K562 (cell line): Measurements from ENCODE around the gene GLRX5. TPM values are rescaled to one million over a fixed set of nuclear protein-coding genes. Genes with fewer than 3 reads are reported as not detected.

ENCODE experiments used
- ATAC-seq: fragments of 200-7000 bp; cut with Tn5 transposase; 3 replicates; pipeline ENCODE4 v1.9.1; 2020; ENCODE audit warnings: moderate library complexity
- BruUV-seq: library from RNA; stranded (reverse); fragments of 400-500 nt; replicated peaks from 2 replicates; lab custom pipeline; 2021; lab: Mats Ljungman, UMichigan
- CTCF ChIA-PET: fragments of 300-600 bp; formaldehyde crosslinking; extraction: SDS; loops from one replicate; lab custom pipeline; 2021; ENCODE audit warnings: low intra/inter-chr PET ratio; lab: Yijun Ruan, JAX
- POLR2A ChIA-PET: fragments of 300-600, 350-650 bp; sonication (Branson Sonifier 250); formaldehyde crosslinking; extraction: SDS; loops from one replicate; lab custom pipeline; 2021; ENCODE audit warnings: antibody characterized with exemption, inconsistent platforms; lab: Yijun Ruan, JAX
- DNase-seq, 4 experiments: peaks; one replicate each; pipeline versions ENCODE4 v3.0.0 to v3.0.0-alpha.2; 2011 to 2018; ENCODE audit warnings: low spot score in 3 of 4, mixed read lengths in 3 of 4; ENCODE audit errors: extremely low read depth in 1 of 4
- FAIRE-seq: peaks from 2 replicates; lab custom pipeline; 2011; peaks lifted over from hg19 to GRCh38; lab: Jason Lieb, UNC
- H2AFZ ChIP-seq: 2 replicates; pipeline ENCODE4 v1.6.0; 2011; ENCODE audit warnings: low read depth, low read length, control low read depth, inconsistent platforms
- H3K27ac ChIP-seq: fragments of 200-600 bp; 3 replicates; pipeline ENCODE4 v1.8.0; 2011; ENCODE audit warnings: low read depth, mild to moderate bottlenecking, control low read depth, inconsistent platforms, low read length, moderate library complexity, mixed read lengths; ENCODE audit errors: extremely low read depth
- H3K27me3 ChIP-seq, 2 experiments: fragments of 300-600 bp in 1 of 2; 2 replicates in 1 of 2; 3 replicates in 1 of 2; pipeline versions ENCODE4 v1.6.0 to v1.8.0; 2011; ENCODE audit warnings: inconsistent platforms in 2 of 2, low read length in 2 of 2, mild to moderate bottlenecking in 1 of 2, mixed read lengths in 1 of 2, moderate library complexity in 1 of 2; ENCODE audit not compliant: control insufficient read depth in 2 of 2, insufficient read depth in 2 of 2
- H3K36me3 ChIP-seq: fragments of 300-600 bp; 3 replicates; pipeline ENCODE4 v1.8.0; 2011; ENCODE audit warnings: mild to moderate bottlenecking, low read length, inconsistent platforms; ENCODE audit not compliant: control insufficient read depth, insufficient read depth
- H3K4me1 ChIP-seq, 2 experiments: fragments of 200-600 bp in 1 of 2; replicated peaks in 1 of 2; 2 replicates in 1 of 2; 3 replicates in 1 of 2; pipeline versions ENCODE4 v1.5.1 to v1.8.0; 2011; ENCODE audit warnings: inconsistent platforms in 2 of 2, low read length in 2 of 2, mild to moderate bottlenecking in 1 of 2, mixed read lengths in 1 of 2, moderate library complexity in 1 of 2; ENCODE audit not compliant: control insufficient read depth in 2 of 2, insufficient read depth in 2 of 2
- H3K4me2 ChIP-seq: 2 replicates; pipeline ENCODE4 v1.6.1; 2011; ENCODE audit warnings: low read length, control low read depth, inconsistent platforms, mixed read lengths; ENCODE audit not compliant: insufficient read depth
- H3K4me3 ChIP-seq: fragments of 200-600 bp; sonication (generic), shearing (Covaris generic); 2 replicates; pipeline ENCODE4 v1.5.1; 2016; ENCODE audit warnings: control low read depth, inconsistent platforms
- H3K79me2 ChIP-seq: fragments of 200-600 bp; 3 replicates; pipeline ENCODE4 v1.8.0; 2011; ENCODE audit warnings: low read length, inconsistent platforms; ENCODE audit not compliant: control insufficient read depth, insufficient read depth
- H3K9ac ChIP-seq, 2 experiments: 2 replicates each; pipeline versions ENCODE4 v1.6.0 to v1.6.1; 2011; ENCODE audit warnings: low read depth in 2 of 2, low read length in 2 of 2, control low read depth in 1 of 2, inconsistent platforms in 1 of 2, mild to moderate bottlenecking in 1 of 2, mixed read lengths in 1 of 2; ENCODE audit not compliant: insufficient read depth in 1 of 2
- H3K9me1 ChIP-seq: one replicate; pipeline ENCODE4 v1.6.0; 2011; ENCODE audit warnings: inconsistent platforms, mild to moderate bottlenecking, low read length, moderate library complexity; ENCODE audit not compliant: control insufficient read depth, insufficient read depth
- H3K9me3 ChIP-seq: replicated peaks from 2 replicates; pipeline ENCODE4 v1.5.1; 2011; ENCODE audit warnings: low read depth, low read length, inconsistent platforms; ENCODE audit not compliant: control insufficient read depth, insufficient read depth
- H4K20me1 ChIP-seq: replicated peaks from 2 replicates; pipeline ENCODE4 v1.6.1; 2011; ENCODE audit warnings: low read length, inconsistent platforms, mixed read lengths; ENCODE audit not compliant: control insufficient read depth, insufficient read depth
- ARID3A ChIP-seq: IDR thresholded peaks from 2 replicates; pipeline ENCODE4 v1.6.1; 2012; ENCODE audit warnings: low read depth, low read length, improper control_type of control experiment, borderline replicate concordance
- CBX3 ChIP-seq, 2 experiments: IDR thresholded peaks; 1 replicate in 1 of 2; 2 replicates in 1 of 2; pipeline ENCODE4 v1.6.1; 2012; ENCODE audit warnings: inconsistent platforms in 2 of 2, low read length in 2 of 2, borderline replicate concordance in 1 of 2, control low read depth in 1 of 2
- CEBPB ChIP-seq: fragments of 450-650 bp; IDR thresholded peaks from 2 replicates; pipeline ENCODE4 v1.6.1; 2016; ENCODE audit warnings: missing genetic modification characterization, missing compliant biosample characterization
- CREBBP ChIP-seq: IDR thresholded peaks from one replicate; pipeline ENCODE4 v1.6.1; 2012; ENCODE audit warnings: low read depth, mild to moderate bottlenecking, control low read depth, inconsistent platforms, low read length
- GTF3C2 ChIP-seq: IDR thresholded peaks from 3 replicates; pipeline ENCODE4 v1.6.1; 2011; ENCODE audit warnings: borderline replicate concordance, mild to moderate bottlenecking, moderate library complexity; ENCODE audit not compliant: insufficient read length; ENCODE audit errors: extremely low read depth
- SP2 ChIP-seq: IDR thresholded peaks from 2 replicates; pipeline ENCODE4 v1.6.1; 2011; ENCODE audit warnings: mild to moderate bottlenecking, low read depth, low read length, moderate library complexity; ENCODE audit not compliant: poor library complexity, severe bottlenecking; ENCODE audit errors: extremely low read depth
- TAF9B ChIP-seq: fragments of 450-650 bp; IDR thresholded peaks from 2 replicates; pipeline ENCODE4 v1.6.1; 2018; ENCODE audit warnings: mild to moderate bottlenecking; ENCODE audit not compliant: partially characterized antibody
- TARDBP ChIP-seq: fragments of 450-650 bp; IDR thresholded peaks from 2 replicates; pipeline ENCODE4 v1.6.1; 2016
- U2AF2 ChIP-seq: fragments of 200-400 bp; formaldehyde crosslinking; optimal IDR thresholded peaks from 2 replicates; pipeline ENCODE3; 2017; ENCODE audit warnings: low read depth, mild to moderate bottlenecking, low read length
- YY1 ChIP-seq, 3 experiments: IDR thresholded peaks; 2 replicates each; pipeline ENCODE4 v1.6.1; 2011; ENCODE audit warnings: low read length in 2 of 3, mild to moderate bottlenecking in 2 of 3, moderate library complexity in 2 of 3, borderline replicate concordance in 1 of 3, control low read depth in 1 of 3, low read depth in 1 of 3; ENCODE audit not compliant: insufficient read depth in 3 of 3, insufficient replicate concordance in 2 of 3, control insufficient read depth in 1 of 3, insufficient read length in 1 of 3; ENCODE audit errors: extremely low read depth in 1 of 3
- ZNF212 ChIP-seq: fragments of 450-650 bp; formaldehyde crosslinking; IDR thresholded peaks from 2 replicates; pipeline ENCODE4 v1.4.0; 2020; ENCODE audit warnings: mild to moderate bottlenecking
- WGBS: fragments of 100-300 bp; shearing (Covaris generic); methylation state at CpG from one replicate; pipeline ENCODE4 v1.1.6; 2016; ENCODE audit warnings: low coverage, mixed read lengths; ENCODE audit not compliant: insufficient coverage; ENCODE audit errors: missing lambda C conversion rate; 5-methylcytosine and 5-hydroxymethylcytosine counted together
- in situ Hi-C: fragments of 300-500 bp; cut with MboI; formaldehyde crosslinking; loops from 4 replicates; pipeline ENCODE4 v1.15.0; 2018; ENCODE audit warnings: inconsistent platforms, mixed read lengths
- intact Hi-C: fragments of 100-400 bp; cut with micrococcal nuclease; formaldehyde crosslinking; loops from 2 replicates; pipeline ENCODE4 v1.14.2; 2022
- polyA plus RNA-seq, 8 experiments: library from polyadenylated mRNA; depleted of rRNA in 4 of 8; stranded (reverse) in 5 of 8; unstranded in 3 of 8; fragments of >200 nt; fragmentation: Nextera tagmentation in 2 of 8; fragmentation: Illumina TruSeq in 1 of 8; extraction: Ambion mirVana in 2 of 8; extraction: Trizol in 1 of 8; gene quantifications; 2 replicates each; pipeline versions ENCODE4 v1.2.1 to v1.2.3, GENCODE V29; 2011 to 2014; ENCODE audit warnings: inconsistent platforms in 1 of 8, missing spikeins in 1 of 8
- total RNA-seq, 7 experiments: library from RNA; depleted of rRNA in 6 of 7; stranded (reverse); fragments of >200 nt in 6 of 7; fragmentation: Illumina TruSeq in 2 of 7; extraction: Trizol in 2 of 7; gene quantifications; 2 replicates each; pipeline versions ENCODE4 v1.2.1 to v1.2.3, GENCODE V29; 2011 to 2021; ENCODE audit warnings: low replicate concordance in 1 of 7
- TF ChIP-seq, protein P1 (sequence below): IDR thresholded peaks from 2 replicates; pipeline ENCODE4 v1.6.1; 2011; ENCODE audit warnings: borderline replicate concordance, low read depth, mild to moderate bottlenecking, moderate library complexity, low read length; ENCODE audit not compliant: insufficient read depth, poor library complexity, severe bottlenecking

GLRX5 gene
- total and polyA plus RNA-seq, 9 of the 15 experiments (the other 6 are each of a cell fraction or from before 2014, with no cell fraction given), result 16.7 to 96.8 (median 66.8) TPM

- TF ChIP-seq CBX3 (IDR thresholded peaks at IDR 0.05; ENCODE audit: borderline replicate concordance in 1 of 2, low read length in 2 of 2) (0 out of 3 replicates have a peak, but pooled peaks of 1 of the 2 experiments have one; percentile 26), ZNF212 (CRISPR knock-in tag) (no peak), TAF9B (no peak), ARID3A (0 out of 2 replicates have a peak, but pooled peaks have one; percentile 40), TARDBP (no peak)
Observed at GRCh38 chr14:95545515-95546168, 10.8 kb downstream of the GLRX5 start (continued).

DNA sequence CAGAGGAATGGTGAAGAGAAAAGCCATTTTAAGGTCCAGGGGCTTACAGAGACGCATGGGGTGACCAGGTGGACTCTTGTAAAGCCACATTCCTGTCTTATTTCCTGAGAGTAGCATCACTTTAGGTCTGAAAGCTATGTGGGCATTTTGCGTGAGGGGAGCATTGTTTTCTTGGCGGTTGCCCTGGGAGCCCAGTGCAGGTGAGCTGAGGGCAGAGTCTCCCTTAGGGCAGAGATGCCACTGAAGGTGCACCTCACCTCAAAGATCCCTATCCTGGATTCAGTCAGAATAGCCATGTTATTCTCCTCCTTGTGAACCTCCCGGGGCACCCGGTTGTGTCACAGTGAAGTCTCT lies 12.4 kb downstream of the GLRX5 start:
- POLR2A ChIA-PET, result no interaction called here
- TF ChIP-seq SP2 (no peak), GTF3C2 (no peak), CEBPB (no peak), U2AF2 (no peak), CREBBP (no peak), YY1 (IDR thresholded peaks at IDR 0.05; ENCODE audit: borderline replicate concordance in 1 of 3, control insufficient read depth in 1 of 3, extremely low read depth in 1 of 3, insufficient read depth in 3 of 3, insufficient read length in 1 of 3, insufficient replicate concordance in 2 of 3, low read depth in 1 of 3, low read length in 2 of 3) (no peak)
- TF ChIP-seq, protein P1, sequence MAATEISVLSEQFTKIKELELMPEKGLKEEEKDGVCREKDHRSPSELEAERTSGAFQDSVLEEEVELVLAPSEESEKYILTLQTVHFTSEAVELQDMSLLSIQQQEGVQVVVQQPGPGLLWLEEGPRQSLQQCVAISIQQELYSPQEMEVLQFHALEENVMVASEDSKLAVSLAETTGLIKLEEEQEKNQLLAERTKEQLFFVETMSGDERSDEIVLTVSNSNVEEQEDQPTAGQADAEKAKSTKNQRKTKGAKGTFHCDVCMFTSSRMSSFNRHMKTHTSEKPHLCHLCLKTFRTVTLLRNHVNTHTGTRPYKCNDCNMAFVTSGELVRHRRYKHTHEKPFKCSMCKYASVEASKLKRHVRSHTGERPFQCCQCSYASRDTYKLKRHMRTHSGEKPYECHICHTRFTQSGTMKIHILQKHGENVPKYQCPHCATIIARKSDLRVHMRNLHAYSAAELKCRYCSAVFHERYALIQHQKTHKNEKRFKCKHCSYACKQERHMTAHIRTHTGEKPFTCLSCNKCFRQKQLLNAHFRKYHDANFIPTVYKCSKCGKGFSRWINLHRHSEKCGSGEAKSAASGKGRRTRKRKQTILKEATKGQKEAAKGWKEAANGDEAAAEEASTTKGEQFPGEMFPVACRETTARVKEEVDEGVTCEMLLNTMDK, result no peak

More for the DNA sequence above, 12.4 kb downstream of the GLRX5 start:
- no peak overlapping the region for H2AFZ ChIP-seq
- DNase-seq (no peak), ATAC-seq (no peak), FAIRE-seq (no peak)
- in situ Hi-C loops (no loop called here), intact Hi-C loops (no loop called here)
- no peaks in the 10 kb centered on the region for H3K9me1 ChIP-seq
- WGBS, result 97% methylated on average over 5 of the region's 5 CpGs
- peaks cover 50% of the 10 kb centered on the region for H3K36me3 ChIP-seq
- peaks cover 12% of the 10 kb centered on the region; the same call in 1 of the 2 replicates for H4K20me1 ChIP-seq
- no TSS peak for BruUV-seq
- no peak overlapping the region for H3K4me3 ChIP-seq
- H3K4me2 ChIP-seq, result no peak overlapping the region
- peaks cover 10 to 38% of the 10 kb centered on the region in 2 experiments; a peak in 4 of 5 replicates for H3K4me1 ChIP-seq
- peaks cover 43% of the 10 kb centered on the region for H3K79me2 ChIP-seq
- H3K27ac ChIP-seq, result no peak overlapping the region
- no peak overlapping the region for H3K9ac ChIP-seq
- H3K27me3 ChIP-seq, result no peaks in the 10 kb centered on the region
- H3K9me3 ChIP-seq, result no peaks in the 10 kb centered on the region
- CTCF ChIA-PET, result no interaction called here
